GM19455 (cell line): ENCODE data around the gene FAM163A.

Experiments used
- ATAC-seq: cut with Tn5 transposase; IDR thresholded peaks from one replicate; pipeline ENCODE4 v1.9.1; 2021; ENCODE audit not compliant: unreplicated experiment

FAM163A gene

GRCh38 chr1:179750630-179751029, 7.5 kb downstream of the FAM163A start:
- ATAC-seq, result no peak

GRCh38 chr1:179753061-179753460, 10.0 kb downstream of the FAM163A start:
- ATAC-seq, result no peak

- ATAC-seq, result no peak
Measured at GRCh38 chr1:179754041-179754624, 11.0 kb downstream of the FAM163A start.

- ATAC-seq, result no peak
Measured at GRCh38 chr1:179757933-179758332, 14.8 kb downstream of the FAM163A start.

- ATAC-seq, result no peak
Measured at GRCh38 chr1:179760521-179760920, 17.4 kb downstream of the FAM163A start.

- ATAC-seq, result no peak
Measured at GRCh38 chr1:179761296-179761695, 18.2 kb downstream of the FAM163A start.

- ATAC-seq, result no peak
Measured at GRCh38 chr1:179761846-179762640, 19.0 kb downstream of the FAM163A start.

GRCh38 chr1:179767177-179767581, 24.1 kb downstream of the FAM163A start:
- no peak for ATAC-seq

- no peak for ATAC-seq
Measured at GRCh38 chr1:179767996-179768395, 24.9 kb downstream of the FAM163A start.

- ATAC-seq, result no peak
Measured at GRCh38 chr1:179770887-179771502, 27.9 kb downstream of the FAM163A start.

- no peak for ATAC-seq
Measured at GRCh38 chr1:179773264-179773663, 30.2 kb downstream of the FAM163A start.

GRCh38 chr1:179774000-179774399, 30.9 kb downstream of the FAM163A start:
- no peak for ATAC-seq

GRCh38 chr1:179774566-179774965, 31.5 kb downstream of the FAM163A start:
- no peak for ATAC-seq

- ATAC-seq, result no peak
Measured at GRCh38 chr1:179775009-179775408, 31.9 kb downstream of the FAM163A start.

- no peak for ATAC-seq
Measured at GRCh38 chr1:179776831-179777230, 33.7 kb downstream of the FAM163A start.

GRCh38 chr1:179777731-179778130, 34.6 kb downstream of the FAM163A start:
- ATAC-seq, result no peak

- ATAC-seq, result no peak
Measured at GRCh38 chr1:179779645-179780272, 36.7 kb downstream of the FAM163A start.

GRCh38 chr1:179781962-179782361, 38.9 kb downstream of the FAM163A start:
- ATAC-seq, result no peak

- no peak for ATAC-seq
Measured at GRCh38 chr1:179785031-179785431, 41.9 kb downstream of the FAM163A start.

GRCh38 chr1:179785728-179786127, 42.6 kb downstream of the FAM163A start:
- ATAC-seq, result no peak

GRCh38 chr1:179786815-179787685, 44.0 kb downstream of the FAM163A start:
- no peak for ATAC-seq
